Karpas-422 (cell line): ENCODE data around the gene UTP15. TPM values are rescaled to one million over a fixed set of nuclear protein-coding genes. Genes with fewer than 3 reads are reported as not detected.

ENCODE experiments used
- DNase-seq: peaks from one replicate; pipeline ENCODE4 v3.0.0-alpha.2; 2015
- H2AFZ ChIP-seq: fragments of 200-600 bp; sonication (generic); 2 replicates; pipeline ENCODE4 v1.6.1; 2014; ENCODE audit warnings: antibody characterized with exemption, low read length, mixed read lengths
- H3K27ac ChIP-seq: fragments of 200-600 bp; sonication (generic); 2 replicates; pipeline ENCODE4 v1.5.1; 2014; ENCODE audit warnings: mild to moderate bottlenecking, low read length, moderate library complexity
- H3K27me3 ChIP-seq: fragments of 200-600 bp; sonication (generic); 2 replicates; pipeline ENCODE4 v1.6.1; 2014; ENCODE audit warnings: low read length, mixed read lengths
- H3K36me3 ChIP-seq: fragments of 200-600 bp; sonication (generic); 2 replicates; pipeline ENCODE4 v1.6.1; 2014; ENCODE audit warnings: low read length, mixed read lengths; ENCODE audit not compliant: insufficient read depth
- H3K4me1 ChIP-seq: fragments of 200-600 bp; sonication (generic); 2 replicates; pipeline ENCODE4 v1.6.1; 2014; ENCODE audit warnings: mild to moderate bottlenecking, low read length, mixed read lengths
- H3K4me2 ChIP-seq: fragments of 200-600 bp; sonication (generic); 2 replicates; pipeline ENCODE4 v1.6.1; 2014; ENCODE audit warnings: low read length, low read depth, mild to moderate bottlenecking; ENCODE audit not compliant: poor library complexity, severe bottlenecking
- H3K4me3 ChIP-seq: fragments of 200-600 bp; sonication (generic); 2 replicates; pipeline ENCODE4 v1.5.1; 2014; ENCODE audit warnings: mild to moderate bottlenecking, antibody characterized with exemption, low read length, mixed read lengths
- H3K79me2 ChIP-seq: fragments of 200-600 bp; sonication (generic); 2 replicates; pipeline ENCODE4 v1.6.1; 2014; ENCODE audit warnings: mild to moderate bottlenecking, low read length, mixed read lengths
- H3K9ac ChIP-seq: fragments of 200-600 bp; sonication (generic); 2 replicates; pipeline ENCODE4 v1.6.0; 2014; ENCODE audit warnings: low read length
- H3K9me2 ChIP-seq: fragments of 200-600 bp; sonication (generic), shearing (Covaris generic); replicated peaks from 2 replicates; pipeline ENCODE4 v1.6.0; 2014; ENCODE audit warnings: mild to moderate bottlenecking, low read length, moderate library complexity; ENCODE audit not compliant: insufficient read depth
- H3K9me3 ChIP-seq: fragments of 300-700, 200-600 bp; sonication (generic); 2 replicates; pipeline ENCODE4 v1.6.1; 2014; ENCODE audit warnings: low read length, mixed read lengths
- H4K20me1 ChIP-seq: fragments of 200-600 bp; sonication (generic); 2 replicates; pipeline ENCODE4 v1.6.1; 2014; ENCODE audit warnings: mild to moderate bottlenecking, antibody characterized with exemption, low read length, low read depth; ENCODE audit not compliant: insufficient read depth
- total RNA-seq: library from RNA; depleted of rRNA; stranded (reverse); fragments of >200 nt; shearing (Covaris generic); gene quantifications from 2 replicates; pipeline ENCODE4 v1.2.3, GENCODE V29; 2014; ENCODE audit warnings: low replicate concordance

Gene UTP15
- total RNA-seq, 1 experiment from 2014 or later, result 42.9 TPM

DNA sequence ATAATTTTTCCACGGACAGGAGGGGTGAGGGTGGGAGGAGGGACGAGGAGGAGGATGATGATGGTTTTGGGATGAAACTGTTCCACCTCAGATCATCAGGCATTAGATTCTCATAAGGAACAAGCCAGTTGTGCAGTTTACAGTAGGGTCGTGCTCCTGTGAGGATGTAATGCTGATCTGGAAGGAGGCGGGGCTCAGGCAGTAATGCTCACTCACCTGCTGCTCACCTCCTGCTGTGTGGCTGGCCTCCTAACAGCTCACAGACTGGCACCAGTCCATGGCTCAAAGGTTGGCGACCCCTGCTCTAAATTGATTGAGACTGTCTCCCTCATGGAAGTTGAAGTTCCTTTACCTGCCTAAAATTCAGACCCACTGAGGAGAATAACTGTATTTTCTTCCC, 33.3 kb upstream of the UTP15 start:
- Histone ChIP-seq H4K20me1 (no peaks in the 10 kb centered on the region), H3K9ac (no peak overlapping the region), H3K36me3 (no peaks in the 10 kb centered on the region), H3K4me3 (no peak overlapping the region), H3K4me1 (no peaks in the 10 kb centered on the region), H3K27ac (no peak overlapping the region), H3K79me2 (no peaks in the 10 kb centered on the region), H3K4me2 (no peak overlapping the region), H2AFZ (no peak overlapping the region), H3K9me3 (no peaks in the 10 kb centered on the region), H3K27me3 (no peaks in the 10 kb centered on the region), H3K9me2 (no peaks in the 10 kb centered on the region)
- no peak for DNase-seq

DNA sequence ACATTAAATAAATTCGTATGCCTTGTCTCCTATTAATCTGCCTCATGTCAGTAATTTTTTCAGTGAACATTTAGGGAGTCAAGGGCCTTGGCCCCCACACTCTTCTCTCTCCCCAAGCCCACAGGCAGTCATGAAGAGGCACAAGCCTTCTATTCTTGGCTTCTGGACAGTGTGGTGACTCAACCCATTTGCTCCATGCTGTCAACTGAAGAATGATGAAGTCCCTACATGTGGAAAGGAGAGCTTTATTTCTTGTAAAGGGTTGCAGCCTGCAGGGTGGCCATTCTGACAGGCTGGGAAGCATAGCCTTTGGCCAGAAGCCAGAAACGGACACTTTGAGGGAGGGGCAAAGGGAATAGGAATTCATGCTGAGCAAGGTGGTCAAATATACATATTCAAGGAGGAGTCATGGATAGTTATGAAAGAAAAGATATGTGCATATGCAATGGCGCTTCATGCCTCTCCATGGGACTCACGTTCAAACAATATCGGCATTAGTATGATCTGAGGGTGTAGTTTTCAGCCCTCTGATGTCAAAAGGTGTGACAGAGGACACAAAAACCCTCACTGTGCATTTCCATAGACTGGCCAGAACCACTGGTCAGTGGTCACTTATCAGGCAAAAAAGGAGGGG, 31.4 kb upstream of the UTP15 start:
- no peaks in the 10 kb centered on the region for H3K9me3 ChIP-seq
- no peak overlapping the region for H3K4me2 ChIP-seq

DNA sequence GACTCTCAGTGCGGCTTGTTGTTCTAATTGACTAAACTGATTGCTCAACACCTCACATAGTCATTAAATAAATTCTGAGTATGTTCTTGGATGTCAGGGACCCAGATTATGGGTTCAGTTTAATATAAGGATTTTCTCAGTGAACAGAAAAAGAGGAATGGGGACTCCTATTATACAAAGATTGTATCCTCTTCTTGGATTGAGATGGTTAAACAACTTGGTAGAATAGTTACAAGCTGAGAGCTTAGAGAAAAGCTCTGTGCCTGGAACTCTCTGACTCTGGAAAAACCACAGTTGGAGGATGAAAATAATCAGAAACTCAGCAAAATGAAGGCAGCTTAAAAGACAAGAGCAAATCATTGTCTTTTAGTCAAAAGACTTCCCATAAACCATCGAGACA, 30.6 kb upstream of the UTP15 start:
- Histone ChIP-seq H3K79me2 (no peaks in the 10 kb centered on the region), H3K4me3 (no peak overlapping the region), H3K4me2 (no peak overlapping the region)

More for the DNA sequence above, 31.4 kb upstream of the UTP15 start:
- no peak overlapping the region for H3K27ac ChIP-seq
- H3K36me3 ChIP-seq, result no peaks in the 10 kb centered on the region
- H2AFZ ChIP-seq, result no peak overlapping the region
- no peaks in the 10 kb centered on the region for H3K9me2 ChIP-seq
- H3K9ac ChIP-seq, result no peak overlapping the region
- H3K27me3 ChIP-seq, result no peaks in the 10 kb centered on the region
- no peaks in the 10 kb centered on the region for H4K20me1 ChIP-seq
- no peaks in the 10 kb centered on the region for H3K79me2 ChIP-seq
- H3K4me1 ChIP-seq, result no peaks in the 10 kb centered on the region
- H3K4me3 ChIP-seq, result no peak overlapping the region
- no peak for DNase-seq

DNA sequence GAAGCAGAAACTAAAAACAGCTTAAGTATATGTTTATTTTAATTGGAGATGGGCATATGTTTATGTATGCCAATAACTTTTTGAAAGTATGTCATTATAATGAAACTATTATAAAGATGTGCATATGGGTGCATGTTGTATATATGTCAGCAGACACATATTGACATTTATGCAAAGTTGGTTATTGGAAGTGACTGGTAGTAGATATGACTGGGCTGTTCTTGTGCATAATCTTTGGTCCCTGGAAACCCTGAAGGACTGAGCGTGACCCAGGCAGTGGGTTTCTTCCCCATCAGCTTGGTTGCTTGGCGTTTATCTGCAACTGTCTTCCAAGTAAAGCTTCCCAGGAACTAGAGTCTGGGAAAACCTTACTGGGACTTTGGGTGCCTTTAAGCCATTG, 25.8 kb upstream of the UTP15 start:
- H3K79me2 ChIP-seq, result no peaks in the 10 kb centered on the region
- no peak overlapping the region for H3K4me3 ChIP-seq
- H2AFZ ChIP-seq, result no peak overlapping the region
- H3K9me2 ChIP-seq, result no peaks in the 10 kb centered on the region
- H3K4me2 ChIP-seq, result no peak overlapping the region
- no peaks in the 10 kb centered on the region for H3K27me3 ChIP-seq
- no peaks in the 10 kb centered on the region for H3K36me3 ChIP-seq
- no peak for DNase-seq
- no peaks in the 10 kb centered on the region for H4K20me1 ChIP-seq
- H3K4me1 ChIP-seq, result no peaks in the 10 kb centered on the region
- H3K9ac ChIP-seq, result no peak overlapping the region
- H3K27ac ChIP-seq, result no peak overlapping the region
- no peaks in the 10 kb centered on the region for H3K9me3 ChIP-seq

More for the DNA sequence above, 30.6 kb upstream of the UTP15 start:
- no peak overlapping the region for H2AFZ ChIP-seq
- no peak for DNase-seq
- H3K27ac ChIP-seq, result no peak overlapping the region
- H3K36me3 ChIP-seq, result no peaks in the 10 kb centered on the region
- H3K9me2 ChIP-seq, result no peaks in the 10 kb centered on the region
- no peaks in the 10 kb centered on the region for H3K27me3 ChIP-seq
- no peaks in the 10 kb centered on the region for H3K9me3 ChIP-seq
- no peaks in the 10 kb centered on the region for H3K4me1 ChIP-seq
- no peak overlapping the region for H3K9ac ChIP-seq
- H4K20me1 ChIP-seq, result no peaks in the 10 kb centered on the region

DNA sequence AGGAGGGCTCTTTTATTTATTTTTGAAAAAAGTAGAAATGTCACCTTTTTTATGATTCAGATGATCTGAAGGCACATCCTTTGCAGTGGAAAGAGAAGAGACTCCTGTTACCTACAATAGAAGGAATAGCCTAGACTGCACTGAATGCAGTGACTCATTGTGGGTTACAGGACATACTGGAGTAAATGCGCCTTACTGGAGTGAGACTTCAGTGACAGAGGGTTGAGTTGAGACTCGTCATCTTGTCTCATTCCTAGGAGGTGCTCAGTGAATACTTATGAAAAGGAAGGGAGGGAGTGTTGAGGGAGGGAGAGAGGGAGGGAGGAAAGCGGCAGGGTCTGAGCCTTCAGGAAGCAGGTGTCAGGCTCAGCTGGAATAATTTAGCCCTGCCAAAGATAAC, 25.4 kb upstream of the UTP15 start:
- Histone ChIP-seq H2AFZ (no peak overlapping the region), H3K9me3 (no peaks in the 10 kb centered on the region), H3K36me3 (no peaks in the 10 kb centered on the region), H4K20me1 (no peaks in the 10 kb centered on the region), H3K4me3 (no peak overlapping the region), H3K27me3 (no peaks in the 10 kb centered on the region), H3K4me1 (no peaks in the 10 kb centered on the region), H3K27ac (no peak overlapping the region), H3K9ac (no peak overlapping the region), H3K79me2 (no peaks in the 10 kb centered on the region), H3K9me2 (no peaks in the 10 kb centered on the region), H3K4me2 (no peak overlapping the region)
- no peak for DNase-seq

DNA sequence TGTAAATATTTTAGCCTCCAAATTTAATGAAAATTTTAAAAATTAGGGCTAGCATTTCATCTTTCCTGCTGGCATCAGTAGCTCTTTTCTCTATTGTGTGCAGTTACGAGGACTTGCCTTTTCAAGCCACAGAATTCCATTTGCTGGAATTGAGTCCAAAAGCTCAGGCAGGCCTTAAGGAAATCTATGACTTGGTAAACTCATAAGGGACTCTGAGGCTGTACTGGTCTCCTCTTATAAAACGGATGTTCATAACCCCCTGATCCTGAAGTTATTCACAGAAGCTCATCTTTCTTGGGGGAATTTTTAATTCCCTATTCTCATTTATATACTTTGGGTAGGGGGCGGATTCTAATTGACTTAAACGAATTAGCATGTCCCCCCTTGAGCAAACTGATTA, 23.5 kb upstream of the UTP15 start:
- H2AFZ ChIP-seq, result no peak overlapping the region

DNA sequence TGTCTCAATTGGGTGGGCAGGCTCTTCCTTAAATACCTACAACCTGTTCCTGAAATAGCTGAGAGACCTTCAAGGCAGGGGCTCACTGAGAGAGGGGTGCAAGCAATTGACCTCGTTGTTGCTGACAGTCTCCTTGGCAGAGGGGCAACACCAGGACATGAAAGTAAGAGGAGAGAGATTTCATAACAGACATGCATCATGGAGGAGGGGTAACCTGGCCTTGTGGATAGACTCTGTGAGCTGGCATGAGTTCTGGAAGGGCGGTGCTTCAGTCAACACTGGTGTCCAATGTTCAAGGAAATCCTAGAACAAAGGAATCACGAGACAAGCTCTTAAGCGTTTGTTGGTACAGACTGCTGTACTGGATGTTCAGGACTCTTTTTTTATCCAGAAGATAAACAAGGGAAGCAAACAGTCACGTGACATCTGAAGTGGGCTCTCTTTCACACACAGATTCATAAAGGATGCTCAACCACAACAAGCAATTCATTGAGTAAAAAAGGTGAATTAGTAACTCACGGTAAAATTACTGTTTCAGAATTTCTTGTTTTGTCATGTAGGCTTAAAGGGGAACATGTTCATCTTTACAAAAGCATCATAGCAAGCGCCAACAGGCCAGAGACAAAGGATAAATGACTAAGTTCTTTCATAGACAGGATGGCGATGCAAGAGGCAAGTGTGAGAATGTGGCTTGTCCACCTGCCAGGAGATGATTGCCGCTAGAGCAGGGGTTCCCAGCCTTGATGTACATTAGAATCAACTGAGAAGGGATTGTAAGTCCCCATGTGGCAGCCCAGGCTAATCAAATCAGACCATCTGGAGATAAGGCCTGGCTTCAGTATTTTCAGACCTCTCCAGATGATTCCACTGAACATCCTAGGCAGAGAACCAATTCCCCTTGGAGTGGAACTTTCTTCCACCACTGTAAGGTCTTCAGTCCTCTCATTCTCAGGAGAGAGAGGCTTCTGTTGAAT, 20.8 kb upstream of the UTP15 start:
- Histone ChIP-seq H3K79me2 (no peaks in the 10 kb centered on the region), H3K4me3 (no peak overlapping the region), H3K4me2 (no peak overlapping the region), H3K4me1 (no peaks in the 10 kb centered on the region), H3K27ac (no peak overlapping the region), H4K20me1 (no peaks in the 10 kb centered on the region), H2AFZ (peak overlapping the region; percentile 27; the same call in 1 of the 2 replicates), H3K9me2 (no peaks in the 10 kb centered on the region), H3K27me3 (no peaks in the 10 kb centered on the region), H3K9me3 (no peaks in the 10 kb centered on the region), H3K9ac (no peak overlapping the region), H3K36me3 (no peaks in the 10 kb centered on the region)
- DNase-seq, result no peak

More for the DNA sequence above, 23.5 kb upstream of the UTP15 start:
- H3K9me2 ChIP-seq, result no peaks in the 10 kb centered on the region
- H3K36me3 ChIP-seq, result no peaks in the 10 kb centered on the region
- no peak overlapping the region for H3K4me2 ChIP-seq
- no peak overlapping the region for H3K27ac ChIP-seq
- H3K79me2 ChIP-seq, result no peaks in the 10 kb centered on the region
- H3K9me3 ChIP-seq, result no peaks in the 10 kb centered on the region
- H3K9ac ChIP-seq, result no peak overlapping the region
- no peaks in the 10 kb centered on the region for H3K27me3 ChIP-seq
- H3K4me1 ChIP-seq, result no peaks in the 10 kb centered on the region
- no peak overlapping the region for H3K4me3 ChIP-seq
- H4K20me1 ChIP-seq, result no peaks in the 10 kb centered on the region
- DNase-seq, result no peak

DNA sequence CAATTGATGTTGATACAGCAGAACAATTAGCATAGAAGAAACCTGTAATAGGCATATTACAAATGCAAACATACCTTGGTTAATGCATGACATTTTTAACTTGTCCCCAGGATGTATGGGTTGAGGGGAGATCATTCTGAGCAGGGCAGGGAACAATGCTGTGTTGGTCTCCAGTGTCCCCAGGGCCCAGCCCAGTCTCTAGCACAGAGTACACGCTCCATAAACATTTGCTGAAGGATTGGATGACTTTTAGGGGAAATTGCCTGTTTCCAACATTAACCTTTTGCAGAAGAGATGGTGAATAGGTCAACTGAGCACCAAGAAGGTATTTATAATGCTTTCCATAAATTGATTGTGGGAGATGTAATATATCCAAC, 20.2 kb upstream of the UTP15 start:
- DNase-seq, result no peak

More for the DNA sequence above, 20.2 kb upstream of the UTP15 start:
- Histone ChIP-seq H3K9ac (no peak overlapping the region), H3K27ac (no peak overlapping the region), H3K4me1 (no peaks in the 10 kb centered on the region), H4K20me1 (no peaks in the 10 kb centered on the region), H3K36me3 (no peaks in the 10 kb centered on the region), H3K9me3 (no peaks in the 10 kb centered on the region), H3K4me2 (no peak overlapping the region), H3K9me2 (no peaks in the 10 kb centered on the region), H2AFZ (no peak overlapping the region), H3K27me3 (no peaks in the 10 kb centered on the region), H3K4me3 (no peak overlapping the region), H3K79me2 (no peaks in the 10 kb centered on the region)
